Epithelial cell of esophagus (primary cell): ENCODE measurements around the gene TRPT1.
A peak's percentile ranks its signal among the peaks of the same experiment; 100 is the strongest.

Source experiments
- DNase-seq: peaks from one replicate; pipeline ENCODE4 v3.0.0; 2010; ENCODE audit warnings: low read depth
- H3K4me3 ChIP-seq: 2 replicates; pipeline ENCODE4 v1.5.1; 2011; ENCODE audit warnings: mild to moderate bottlenecking, low read length, control low read depth
- TF ChIP-seq, protein P1 (sequence below): IDR thresholded peaks from 2 replicates; pipeline ENCODE4 v1.5.1; 2011; ENCODE audit warnings: low read depth, mild to moderate bottlenecking, low read length, control low read depth, inconsistent platforms; ENCODE audit not compliant: insufficient read depth; ENCODE audit errors: missing control alignments

TRPT1 gene

DNA sequence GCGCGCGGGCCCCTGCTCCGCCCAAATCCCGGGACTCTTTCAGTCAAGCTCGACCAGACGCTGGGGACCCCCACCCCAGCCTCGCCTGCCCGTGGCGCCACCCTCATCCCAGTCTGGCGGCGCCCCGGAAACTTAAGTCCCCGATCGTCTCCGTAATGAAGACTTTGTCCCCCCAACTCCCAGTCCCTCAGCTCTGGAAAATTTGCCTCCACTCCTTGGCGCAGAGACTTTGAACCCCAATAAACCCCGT is 25.7 kb upstream of the TRPT1 start:
- DNase-seq: no peak
- peak overlapping the region; percentile 90 for H3K4me3 ChIP-seq
- TF ChIP-seq, protein P1, sequence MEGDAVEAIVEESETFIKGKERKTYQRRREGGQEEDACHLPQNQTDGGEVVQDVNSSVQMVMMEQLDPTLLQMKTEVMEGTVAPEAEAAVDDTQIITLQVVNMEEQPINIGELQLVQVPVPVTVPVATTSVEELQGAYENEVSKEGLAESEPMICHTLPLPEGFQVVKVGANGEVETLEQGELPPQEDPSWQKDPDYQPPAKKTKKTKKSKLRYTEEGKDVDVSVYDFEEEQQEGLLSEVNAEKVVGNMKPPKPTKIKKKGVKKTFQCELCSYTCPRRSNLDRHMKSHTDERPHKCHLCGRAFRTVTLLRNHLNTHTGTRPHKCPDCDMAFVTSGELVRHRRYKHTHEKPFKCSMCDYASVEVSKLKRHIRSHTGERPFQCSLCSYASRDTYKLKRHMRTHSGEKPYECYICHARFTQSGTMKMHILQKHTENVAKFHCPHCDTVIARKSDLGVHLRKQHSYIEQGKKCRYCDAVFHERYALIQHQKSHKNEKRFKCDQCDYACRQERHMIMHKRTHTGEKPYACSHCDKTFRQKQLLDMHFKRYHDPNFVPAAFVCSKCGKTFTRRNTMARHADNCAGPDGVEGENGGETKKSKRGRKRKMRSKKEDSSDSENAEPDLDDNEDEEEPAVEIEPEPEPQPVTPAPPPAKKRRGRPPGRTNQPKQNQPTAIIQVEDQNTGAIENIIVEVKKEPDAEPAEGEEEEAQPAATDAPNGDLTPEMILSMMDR: no peak

DNA sequence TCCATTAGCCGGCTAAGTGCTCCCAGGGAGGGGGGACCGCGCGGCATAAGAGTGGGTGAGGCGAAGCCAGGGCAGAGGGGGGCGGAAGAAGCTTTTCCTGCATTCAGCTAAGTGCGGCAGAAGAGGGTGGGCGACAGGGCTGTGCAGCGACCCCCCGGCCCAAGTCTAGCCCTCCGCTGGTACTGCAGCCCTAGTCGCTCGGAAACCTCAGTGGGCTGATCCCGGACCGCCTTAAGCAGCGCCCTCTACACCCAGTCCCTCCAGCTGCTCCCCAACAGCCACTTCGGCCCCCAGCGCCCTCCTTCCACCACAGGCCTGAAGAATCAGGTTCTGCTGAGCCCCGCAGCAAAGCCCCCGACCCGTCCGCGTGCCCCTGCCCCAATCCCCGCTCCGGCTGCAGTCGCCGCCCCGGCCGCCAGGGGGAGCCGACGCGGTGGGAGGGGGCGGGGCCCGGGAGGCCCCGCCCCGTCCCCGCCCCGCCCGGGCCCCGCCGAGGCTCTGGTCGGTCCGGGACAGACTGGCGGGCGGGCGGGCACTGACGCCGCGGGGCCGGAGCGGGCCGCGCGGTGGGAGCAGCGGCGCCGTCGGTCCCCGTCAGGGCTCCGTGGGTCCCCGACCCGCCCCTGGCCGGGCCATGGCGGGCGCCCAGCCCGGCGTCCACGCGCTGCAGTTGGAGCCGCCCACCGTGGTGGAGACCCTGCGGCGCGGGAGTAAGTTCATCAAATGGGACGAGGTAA is 25.2 kb upstream of the TRPT1 start, which contains the start of gene PLCB3:
PLCB3 (plus strand) TSS at position 515 of the 737 bp plus-strand sequence; CDS start at position 635, 120 bp downstream.
- H3K4me3 ChIP-seq: peak within 1 kb of the TSS; percentile 90
- TF ChIP-seq, protein P1: peak; percentile 31
- peak; percentile 56 for DNase-seq

DNA sequence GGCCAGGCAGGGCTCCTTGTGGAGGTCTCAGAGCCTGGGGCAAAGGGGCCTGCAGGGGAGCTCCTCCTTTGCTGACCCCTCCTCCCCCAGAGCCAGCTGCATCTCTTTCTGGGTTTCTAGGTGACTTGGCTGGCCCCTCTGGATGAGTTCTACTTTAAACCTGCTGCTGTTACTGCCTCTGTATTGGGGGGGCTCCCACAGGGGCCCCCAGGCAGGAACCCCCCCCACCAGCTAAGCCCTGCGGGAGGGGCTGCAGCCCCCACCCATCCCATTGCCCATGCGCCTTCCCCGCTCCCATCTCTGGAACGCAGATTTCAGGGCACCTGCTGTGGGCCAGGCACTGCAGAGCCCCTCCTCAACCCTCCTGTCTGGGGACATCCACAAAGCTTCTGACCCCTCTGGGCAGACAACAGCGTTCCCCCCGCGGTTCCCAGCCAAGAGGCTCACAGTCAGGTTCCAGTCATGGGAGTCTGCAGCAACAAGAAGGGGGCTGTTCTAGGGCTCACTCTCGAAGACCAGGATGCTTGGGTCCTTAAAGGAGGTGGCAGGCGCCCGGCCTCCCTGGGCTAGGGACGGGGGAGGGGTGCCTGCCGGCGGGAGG is 24.5 kb upstream of the TRPT1 start:
- no peak for DNase-seq
- peak overlapping the region; percentile 62 for H3K4me3 ChIP-seq
- TF ChIP-seq, protein P1: no peak

DNA sequence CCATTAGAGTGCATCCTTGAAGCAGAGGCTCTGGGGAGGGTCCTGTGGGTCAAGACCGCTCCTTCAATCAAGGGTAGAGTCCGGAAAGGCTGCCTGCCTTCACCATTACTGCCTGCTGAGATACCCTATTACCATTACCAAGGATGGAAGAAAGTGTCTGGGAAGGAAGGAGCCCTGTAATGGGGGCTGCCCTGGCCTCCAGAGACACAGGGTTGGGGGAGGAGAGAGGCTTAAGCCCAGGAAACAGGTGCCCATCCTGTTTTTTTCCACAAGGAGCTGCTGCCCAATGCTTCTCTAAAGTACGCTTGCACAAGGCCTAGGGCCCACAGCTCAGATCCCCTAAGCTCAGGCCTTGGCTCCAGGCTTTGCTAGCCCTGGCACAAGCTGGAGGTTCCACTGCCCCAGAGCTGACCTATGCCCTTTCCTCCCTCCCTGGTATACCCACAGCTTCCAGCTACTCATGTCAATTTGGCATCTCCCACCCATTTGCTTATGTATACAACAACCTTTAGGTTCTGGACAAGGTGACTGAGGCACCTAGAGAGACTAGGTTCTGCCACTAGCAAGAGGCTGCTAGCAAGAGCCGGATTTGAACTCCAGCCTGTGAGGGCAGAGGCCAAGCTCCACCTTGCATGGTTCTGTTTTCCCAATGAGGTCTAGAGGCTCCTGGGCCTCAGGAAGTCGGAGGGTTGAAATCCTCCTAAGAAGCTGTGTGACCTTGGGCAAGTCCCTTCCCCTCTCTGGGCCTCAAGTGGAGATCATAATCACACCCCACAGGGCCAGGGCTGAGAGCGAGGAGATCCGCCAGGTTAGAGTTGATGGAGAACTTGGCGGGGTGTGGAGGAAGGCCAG is 23.8 kb upstream of the TRPT1 start:
- TF ChIP-seq, protein P1: no peak
- H3K4me3 ChIP-seq: no peak overlapping the region
- no peak for DNase-seq

DNA sequence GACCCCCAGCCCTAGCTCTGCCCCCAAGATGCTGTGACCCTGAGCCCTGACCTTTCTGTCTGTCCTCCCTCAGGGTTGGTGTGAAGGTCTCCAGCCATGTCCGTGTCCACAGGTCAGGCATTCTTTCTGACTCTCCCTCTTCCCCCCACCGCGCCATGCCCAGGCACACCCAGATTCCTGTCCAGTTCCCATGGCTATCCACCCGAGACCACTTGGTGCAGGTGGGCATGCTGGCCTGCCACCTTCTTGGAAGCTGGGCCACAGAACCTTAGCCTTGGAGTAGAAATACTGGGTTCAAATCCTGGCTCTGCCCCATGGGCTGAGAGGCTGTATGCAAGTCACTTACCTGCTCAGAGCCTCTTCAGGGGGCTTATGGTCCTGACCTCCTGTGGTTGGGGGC is 23.1 kb upstream of the TRPT1 start:
- TF ChIP-seq, protein P1: no peak
- H3K4me3 ChIP-seq: no peak overlapping the region
- DNase-seq: no peak

DNA sequence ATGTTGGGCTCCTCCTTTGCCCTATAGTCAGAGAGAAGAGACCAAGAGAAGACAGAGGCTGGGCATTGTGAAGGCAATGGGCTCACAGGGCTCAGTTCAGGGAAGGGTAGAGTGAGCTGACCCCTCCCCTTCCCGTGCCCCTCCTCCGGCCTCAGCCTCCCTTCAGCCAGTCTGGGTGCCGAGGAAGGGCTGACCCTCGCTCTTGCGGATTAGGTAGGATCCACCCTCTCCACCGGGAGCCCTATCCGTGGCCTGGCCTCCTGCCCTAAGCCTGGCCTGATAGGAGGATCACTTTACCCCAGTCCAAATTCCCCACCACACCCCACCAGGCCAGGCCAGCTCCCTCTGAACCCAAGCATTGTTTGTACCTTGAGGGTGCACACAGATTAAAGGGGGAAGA is 22.6 kb upstream of the TRPT1 start:
- TF ChIP-seq, protein P1: no peak
- no peak for DNase-seq
- H3K4me3 ChIP-seq: no peak overlapping the region
